Activated naive CD4-positive, alpha-beta T cell treated with anti-CD3 and anti-CD28 coated beads, Interleukin-2, amount 50 U/mL, for 24 hours (primary cell): ENCODE measurements around the gene HTR1D.

ENCODE experiments used
- H3K27ac Mint-ChIP-seq: one replicate; pipeline ENCODE4 v1.8.0; 2021; ENCODE audit warnings: mild to moderate bottlenecking, mixed read lengths
- H3K27me3 Mint-ChIP-seq: one replicate; pipeline ENCODE4 v1.8.0; 2021; ENCODE audit warnings: mixed read lengths
- H3K36me3 Mint-ChIP-seq: one replicate; pipeline ENCODE4 v1.8.0; 2021; ENCODE audit warnings: mixed read lengths
- H3K4me1 Mint-ChIP-seq: one replicate; pipeline ENCODE4 v1.8.0; 2021; ENCODE audit warnings: mixed read lengths
- H3K4me3 Mint-ChIP-seq: one replicate; pipeline ENCODE4 v1.8.0; 2021; ENCODE audit warnings: mild to moderate bottlenecking, mixed read lengths
- H3K9me3 Mint-ChIP-seq: one replicate; pipeline ENCODE4 v1.8.0; 2021; ENCODE audit warnings: mixed read lengths

HTR1D gene

DNA sequence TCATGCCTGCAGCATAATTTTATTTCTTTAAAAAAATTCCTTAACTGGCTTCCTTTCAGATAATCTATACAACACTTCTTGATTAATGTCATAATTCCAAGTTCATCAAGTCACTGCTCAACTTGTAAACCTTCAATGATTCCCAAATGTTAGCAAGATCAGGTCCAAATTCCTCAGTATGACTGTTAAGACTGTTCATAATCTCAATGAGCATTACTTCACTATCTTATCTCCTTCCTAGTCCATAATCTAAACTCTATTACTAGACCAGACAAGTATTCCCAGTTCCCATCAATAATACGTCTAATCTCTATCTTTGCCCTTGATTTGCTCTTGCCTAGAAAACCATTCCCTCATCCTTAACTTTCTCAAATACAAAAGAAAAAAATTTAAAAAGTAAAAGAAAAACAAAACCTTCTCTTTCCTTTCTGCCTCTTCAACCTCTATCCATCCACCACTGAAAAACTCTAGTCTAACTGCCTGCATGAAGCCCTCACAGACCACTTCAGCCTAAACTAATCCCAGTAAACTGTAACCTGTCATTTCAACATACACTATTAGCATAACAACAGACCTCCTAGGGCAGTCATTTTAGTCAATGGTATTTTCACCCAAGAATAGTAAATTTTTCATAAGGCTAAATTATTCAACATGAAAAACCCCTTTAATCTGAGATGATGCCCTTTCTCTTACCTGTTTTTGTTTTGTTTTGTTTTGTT lies 64.2 kb downstream of the HTR1D start:
- H3K9me3 Mint-ChIP-seq, result no peaks in the 10 kb centered on the region
- no peak overlapping the region for H3K27ac Mint-ChIP-seq
- H3K27me3 Mint-ChIP-seq, result no peaks in the 10 kb centered on the region
- H3K4me3 Mint-ChIP-seq, result no peak overlapping the region
- peaks cover 8% of the 10 kb centered on the region for H3K36me3 Mint-ChIP-seq
- H3K4me1 Mint-ChIP-seq, result peaks cover 46% of the 10 kb centered on the region

DNA sequence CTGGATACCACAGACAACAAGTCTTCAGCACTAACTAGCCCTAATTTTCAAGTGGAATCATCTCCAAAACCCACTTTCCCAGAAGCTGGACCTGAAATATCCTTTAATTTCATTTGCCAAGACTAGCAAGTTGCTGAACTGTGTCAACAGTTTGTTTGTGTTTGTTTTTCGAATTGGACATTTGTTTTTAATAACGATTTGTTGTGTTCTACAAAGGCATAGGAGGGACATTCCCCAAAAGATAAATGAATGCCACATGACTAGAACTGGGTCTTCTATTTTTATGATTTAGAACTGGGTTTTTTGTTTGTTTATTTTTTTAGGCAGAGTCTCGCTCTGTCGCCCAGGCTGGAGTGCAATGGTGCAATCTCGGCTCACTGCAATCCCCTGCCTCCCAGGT lies 66.6 kb downstream of the HTR1D start:
- no peak overlapping the region for H3K4me3 Mint-ChIP-seq
- no peak overlapping the region for H3K27ac Mint-ChIP-seq
- peaks cover 50% of the 10 kb centered on the region for H3K4me1 Mint-ChIP-seq
- no peaks in the 10 kb centered on the region for H3K9me3 Mint-ChIP-seq
- no peaks in the 10 kb centered on the region for H3K27me3 Mint-ChIP-seq
- peaks cover 10% of the 10 kb centered on the region for H3K36me3 Mint-ChIP-seq

DNA sequence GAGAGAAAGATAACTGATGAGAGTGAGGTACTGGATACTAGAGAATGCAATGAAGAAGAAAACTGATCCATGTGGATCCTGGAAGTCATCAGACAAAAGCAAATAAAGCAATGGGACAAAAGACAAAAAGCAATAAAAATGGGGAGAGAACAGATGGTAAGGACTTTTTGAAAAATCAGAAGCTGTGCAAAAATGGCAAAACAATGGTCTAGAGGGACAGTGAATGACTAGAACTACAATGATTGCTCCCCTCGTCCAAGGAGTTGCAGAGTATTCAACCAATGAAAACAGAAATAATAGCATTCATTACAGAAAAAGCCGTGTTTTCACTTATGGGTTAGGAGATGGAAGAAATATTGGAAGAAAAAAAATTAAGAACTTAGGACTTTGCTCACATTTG lies 67.2 kb downstream of the HTR1D start:
- Mint-ChIP-seq H3K36me3 (peaks cover 10% of the 10 kb centered on the region), H3K4me3 (no peak overlapping the region), H3K27ac (peak overlapping the region; percentile 9), H3K4me1 (peaks cover 47% of the 10 kb centered on the region), H3K9me3 (no peaks in the 10 kb centered on the region), H3K27me3 (no peaks in the 10 kb centered on the region)

DNA sequence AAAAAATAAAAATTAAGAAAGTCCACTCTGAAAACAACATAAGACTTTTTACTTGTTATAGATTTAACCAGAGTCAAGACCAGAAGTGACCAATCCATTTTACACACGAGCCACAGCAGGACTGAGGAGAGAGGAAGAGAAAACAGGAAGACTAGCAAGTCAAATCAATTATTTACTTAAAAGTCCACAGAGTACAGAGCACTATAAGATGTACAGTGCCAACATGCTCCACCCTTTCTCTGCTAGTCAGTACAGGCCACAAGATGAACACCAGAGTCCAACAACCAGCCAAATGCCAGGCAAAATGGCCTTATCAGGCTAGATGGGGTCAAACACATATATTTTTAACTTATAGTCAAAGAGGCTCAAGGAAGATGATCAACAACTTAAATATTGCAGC lies 68.2 kb downstream of the HTR1D start:
- peaks cover 8% of the 10 kb centered on the region for H3K36me3 Mint-ChIP-seq
- H3K4me3 Mint-ChIP-seq, result no peak overlapping the region
- peaks cover 43% of the 10 kb centered on the region for H3K4me1 Mint-ChIP-seq
- H3K27ac Mint-ChIP-seq, result peak overlapping the region; percentile 56
- no peaks in the 10 kb centered on the region for H3K9me3 Mint-ChIP-seq
- H3K27me3 Mint-ChIP-seq, result no peaks in the 10 kb centered on the region

DNA sequence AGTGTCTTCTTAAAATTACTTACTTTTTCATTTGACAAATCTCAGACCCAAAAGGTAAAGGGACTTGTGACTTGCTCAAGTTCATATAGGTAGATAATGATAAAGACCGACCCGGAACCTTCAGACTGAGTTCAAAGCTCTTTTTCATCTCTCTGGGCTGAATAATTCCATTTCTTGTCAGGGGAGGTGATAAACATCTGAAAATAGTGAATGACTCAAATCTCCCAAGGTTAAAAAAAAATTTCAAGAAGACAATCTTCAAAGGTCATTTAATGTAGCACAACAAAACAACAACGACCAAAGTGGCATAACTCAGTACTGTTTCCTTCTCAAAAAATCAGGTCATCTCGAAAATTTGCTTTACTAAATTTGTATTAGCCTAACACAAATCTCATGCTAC lies 69.2 kb downstream of the HTR1D start:
- H3K4me3 Mint-ChIP-seq, result peak overlapping the region; percentile 77
- peaks cover 35% of the 10 kb centered on the region for H3K4me1 Mint-ChIP-seq
- H3K36me3 Mint-ChIP-seq, result peaks cover 8% of the 10 kb centered on the region
- no peaks in the 10 kb centered on the region for H3K9me3 Mint-ChIP-seq
- H3K27me3 Mint-ChIP-seq, result no peaks in the 10 kb centered on the region
- peak overlapping the region; percentile 95 for H3K27ac Mint-ChIP-seq
